ENCODE results near the gene ATG7. TPM values are rescaled to one million over a fixed set of nuclear protein-coding genes. Genes with fewer than 3 reads are reported as not detected.

The ATG7 gene
- total RNA-seq, 1 donor from 2014 or later: 55.0 TPM

- intact Hi-C loops (cut with DNase I): loop anchor here (10.0 kb wide), 1 partner anchor 92 kb away; the partner anchor contains the start of gene VGLL4
- H3K4me1 ChIP-seq: peaks cover 61% of the 10 kb centered on the region
- no peaks in the 10 kb centered on the region for H3K9me3 ChIP-seq
- H3K27ac ChIP-seq: peak overlapping the region; percentile 80
- TF ChIP-seq CTCF (IDR thresholded peaks at IDR 0.05) (no peak), POLR2AphosphoS5 (IDR thresholded peaks at IDR 0.05; ENCODE audit: insufficient read depth in 1 of 2, low read depth in 1 of 2) (no peak), POLR2A (IDR thresholded peaks at IDR 0.05) (no peak)
- H3K36me3 ChIP-seq: peaks cover 0 to 2% of the 10 kb centered on the region in 2 donors
- H3K4me3 ChIP-seq: no peak overlapping the region
- DNase-seq (ENCODE audit: extremely low spot score in 2 of 2): no peak
- no peaks in the 10 kb centered on the region for H3K27me3 ChIP-seq
These were observed 280.4 kb downstream of the ATG7 start for GRCh38 chr3:11552289-11553264.

GRCh38 chr3:11553436-11554235 lies 281.4 kb downstream of the ATG7 start:
- peaks cover 68% of the 10 kb centered on the region for H3K4me1 ChIP-seq
- H3K27ac ChIP-seq: peak overlapping the region; percentile 80
- intact Hi-C loops (cut with DNase I): loop anchor here (10.0 kb wide), 1 partner anchor 91 kb away; the partner anchor contains the start of gene VGLL4
- H3K9me3 ChIP-seq: no peaks in the 10 kb centered on the region
- no peak overlapping the region for H3K4me3 ChIP-seq
- no peak for TF ChIP-seq POLR2A (IDR thresholded peaks at IDR 0.05)
- no peak for TF ChIP-seq CTCF (IDR thresholded peaks at IDR 0.05)
- peak in 1 of 2 donors; percentile 37 for TF ChIP-seq POLR2AphosphoS5 (IDR thresholded peaks at IDR 0.05; ENCODE audit: insufficient read depth in 1 of 2, low read depth in 1 of 2)
- no peaks in the 10 kb centered on the region for H3K27me3 ChIP-seq
- peaks cover 0 to 7% of the 10 kb centered on the region in 2 donors for H3K36me3 ChIP-seq
- no peak for DNase-seq (ENCODE audit: extremely low spot score in 2 of 2)

GRCh38 chr3:11554236-11554610 lies 282.0 kb downstream of the ATG7 start:
- H3K4me3 ChIP-seq: no peak overlapping the region
- H3K4me1 ChIP-seq: peaks cover 71% of the 10 kb centered on the region
- H3K27me3 ChIP-seq: no peaks in the 10 kb centered on the region
- no peaks in the 10 kb centered on the region for H3K9me3 ChIP-seq
- H3K36me3 ChIP-seq: peaks cover 0 to 10% of the 10 kb centered on the region in 2 donors
- no peak for TF ChIP-seq POLR2A (IDR thresholded peaks at IDR 0.05)
- no peak for TF ChIP-seq POLR2AphosphoS5 (IDR thresholded peaks at IDR 0.05; ENCODE audit: insufficient read depth in 1 of 2, low read depth in 1 of 2)
- TF ChIP-seq CTCF (IDR thresholded peaks at IDR 0.05): no peak
- intact Hi-C loops (cut with DNase I): loop anchor here (10.0 kb wide), 1 partner anchor 91 kb away; the partner anchor contains the start of gene VGLL4
- no peak for DNase-seq (ENCODE audit: extremely low spot score in 2 of 2)
- H3K27ac ChIP-seq: peak overlapping the region; percentile 80

GRCh38 chr3:11554666-11555065 lies 282.5 kb downstream of the ATG7 start:
- no peak for DNase-seq (ENCODE audit: extremely low spot score in 2 of 2)
- Histone ChIP-seq H3K27ac (peak overlapping the region; percentile 80), H3K36me3 (peaks cover 0 to 10% of the 10 kb centered on the region in 2 donors), H3K9me3 (no peaks in the 10 kb centered on the region), H3K4me1 (peaks cover 76% of the 10 kb centered on the region), H3K27me3 (no peaks in the 10 kb centered on the region), H3K4me3 (no peak overlapping the region)
- intact Hi-C loops (cut with DNase I): loop anchor here (10.0 kb wide), 1 partner anchor 90 kb away; the partner anchor contains the start of gene VGLL4
- TF ChIP-seq POLR2A (IDR thresholded peaks at IDR 0.05) (no peak), POLR2AphosphoS5 (IDR thresholded peaks at IDR 0.05; ENCODE audit: insufficient read depth in 1 of 2, low read depth in 1 of 2) (no peak), CTCF (IDR thresholded peaks at IDR 0.05) (no peak)

Measured in vagina (tissue), 2 donors.